Thymus (tissue), 11 donors: Measurements from ENCODE around the gene COPS7B. TPM values are rescaled to one million over a fixed set of nuclear protein-coding genes. Genes with fewer than 3 reads are reported as not detected.

Experiments used
- DNase-seq, 9 donors: peaks; one replicate each; pipeline ENCODE4 v3.0.0-alpha.2; 2013; ENCODE audit warnings: low spot score in 9 of 9, low read depth in 6 of 9, missing footprints in 1 of 9
- H3K27ac ChIP-seq, 2 donors: one replicate each; pipeline ENCODE4 v1.5.1; 2013; ENCODE audit warnings: control low read depth in 1 of 2, low read depth in 1 of 2, low read length in 1 of 2, mild to moderate bottlenecking in 1 of 2, moderate library complexity in 1 of 2
- H3K27me3 ChIP-seq, 2 donors: one replicate each; pipeline ENCODE4 v1.5.1; 2013; ENCODE audit warnings: low read length in 1 of 2; ENCODE audit not compliant: control insufficient read depth in 2 of 2, insufficient read depth in 1 of 2
- H3K36me3 ChIP-seq, 2 donors: one replicate each; pipeline ENCODE4 v1.5.1; 2013; ENCODE audit warnings: low read length in 1 of 2, mild to moderate bottlenecking in 1 of 2, moderate library complexity in 1 of 2; ENCODE audit not compliant: control insufficient read depth in 2 of 2, insufficient read depth in 2 of 2
- H3K4me1 ChIP-seq, 2 donors: one replicate each; pipeline ENCODE4 v1.5.1; 2013; ENCODE audit warnings: low read length in 2 of 2; ENCODE audit not compliant: control insufficient read depth in 2 of 2, insufficient read depth in 2 of 2
- H3K4me3 ChIP-seq, 2 donors: one replicate each; pipeline ENCODE4 v1.5.1; 2013; ENCODE audit warnings: low read length in 2 of 2, control low read depth in 1 of 2, mild to moderate bottlenecking in 1 of 2
- H3K9me3 ChIP-seq, 2 donors: one replicate each; pipeline ENCODE4 v1.5.1; 2013; ENCODE audit warnings: low read length in 1 of 2, mild to moderate bottlenecking in 1 of 2; ENCODE audit not compliant: control insufficient read depth in 2 of 2, insufficient read depth in 1 of 2
- WGBS: extraction: QIAGEN DNeasy Blood & Tissue Kit; methylation state at CpG from one replicate; pipeline ENCODE4 v1.1.7; 2013; 5-methylcytosine and 5-hydroxymethylcytosine counted together
- polyA plus RNA-seq: library from polyadenylated mRNA; stranded (reverse); fragments of 200-250 nt; gene quantifications from one replicate; pipeline ENCODE4 v1.2.3, GENCODE V29; 2013
- total RNA-seq: library from RNA; stranded (reverse); fragments of 120-200 nt; gene quantifications from one replicate; pipeline ENCODE4 v1.2.4, GENCODE V29; 2013
- donor health status: healthy.

COPS7B gene
- total and polyA plus RNA-seq, 2 donors = 18.6 to 29.0 TPM

- WGBS = under 1% methylated on average over 67 of the region's 67 CpGs
- peaks cover 14 to 19% of the 10 kb centered on the region in 2 donors for H3K4me1 ChIP-seq
- DNase-seq = peak; percentile 96 to 99 (median 97)
Measured at GRCh38 chr2:231780909-231781797, 5.1 kb upstream of the COPS7B start, which contains the start of gene PDE6D. PDE6D (minus strand) TSS chr2:231781282; CDS start chr2:231781114, 168 bp downstream.

DNA sequence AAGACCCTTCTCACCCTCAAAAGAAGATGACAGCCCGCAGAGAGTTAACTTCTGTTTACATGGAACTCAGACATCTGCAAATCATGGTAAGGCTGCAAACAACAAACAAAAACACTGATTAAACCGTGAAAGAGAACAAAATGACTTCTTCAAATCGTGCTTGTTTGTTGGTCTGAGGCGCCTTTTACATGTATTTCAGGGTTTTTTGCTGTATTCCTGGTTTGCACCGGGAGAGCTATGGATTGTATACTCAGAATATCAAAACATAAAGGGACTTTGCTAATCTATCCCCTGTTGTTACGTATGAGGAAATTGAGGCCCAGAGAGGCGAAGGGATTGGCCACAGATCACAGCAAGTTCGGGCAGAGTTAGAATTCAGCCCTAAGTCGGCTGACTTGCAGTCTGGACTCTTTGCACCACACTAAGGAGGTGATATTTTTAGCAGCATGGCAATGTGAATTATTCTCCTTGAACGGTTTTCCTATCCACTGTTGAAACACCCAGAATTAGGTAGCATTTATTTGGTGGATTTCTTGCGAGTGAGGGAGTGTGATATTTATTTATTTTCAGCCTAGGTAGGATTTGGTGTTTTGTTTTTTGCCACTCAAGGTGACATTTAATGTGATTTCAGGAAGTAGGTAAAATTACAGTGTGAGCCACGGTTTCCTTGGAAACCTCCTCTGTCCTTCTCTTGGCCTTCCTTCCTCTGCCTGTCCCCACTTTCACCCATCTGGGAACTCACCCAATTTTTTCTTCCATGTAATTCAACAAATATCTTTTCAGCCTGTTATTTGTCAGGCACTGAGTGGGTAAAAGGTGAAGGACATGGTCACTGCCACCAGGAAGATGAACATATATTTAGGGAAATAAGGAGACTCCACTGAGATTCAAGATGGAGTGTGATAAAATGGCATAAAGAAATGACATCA lies 4.2 kb upstream of the COPS7B start:
- WGBS = 3% methylated on average over 12 of the region's 12 CpGs
- H3K27me3 ChIP-seq = peaks cover 0 to 7% of the 10 kb centered on the region in 2 donors
- peaks cover 0 to 3% of the 10 kb centered on the region in 2 donors for H3K9me3 ChIP-seq
- peak in 2 of 9 donors; percentile 38 to 42 for DNase-seq
- H3K27ac ChIP-seq = peak overlapping the region; percentile 38 to 77
- peaks cover 18 to 23% of the 10 kb centered on the region in 2 donors for H3K4me1 ChIP-seq
- H3K4me3 ChIP-seq = peak overlapping the region; percentile 54 to 85
- no peaks in the 10 kb centered on the region for H3K36me3 ChIP-seq

More at GRCh38 chr2:231780909-231781797, 5.1 kb upstream of the COPS7B start, which contains the start of gene PDE6D:
- Histone ChIP-seq H3K27ac (peak within 1 kb of the TSS; percentile 57 to 77), H3K4me3 (peak within 1 kb of the TSS; percentile 54 to 85), H3K9me3 (peaks cover 0 to 3% of the 10 kb centered on the region in 2 donors), H3K27me3 (peaks cover 0 to 7% of the 10 kb centered on the region in 2 donors), H3K36me3 (no peaks in the 10 kb centered on the region)

DNA sequence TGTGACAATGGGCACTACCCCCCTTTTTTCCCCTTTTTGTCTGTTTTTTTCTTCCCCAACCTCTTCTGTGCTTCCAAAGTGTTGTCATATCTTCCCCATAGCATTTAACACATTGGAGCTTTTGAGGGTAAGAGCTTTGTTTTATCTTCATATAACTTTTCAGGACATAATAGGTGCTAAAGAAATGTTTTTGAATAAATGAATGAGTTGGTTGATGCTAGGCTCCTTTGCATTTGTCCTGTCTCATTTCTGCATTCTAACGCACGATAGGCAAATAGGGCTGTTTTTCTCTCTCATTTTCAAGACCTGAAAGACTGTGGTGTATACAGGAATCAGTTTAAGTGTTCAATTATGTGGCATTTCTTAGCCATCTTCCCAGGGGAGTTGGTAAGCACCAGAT lies 832 bp upstream of the COPS7B start:
- no peak for DNase-seq
- no peak overlapping the region for H3K4me3 ChIP-seq
- no peak overlapping the region for H3K27ac ChIP-seq
- 97% methylated on average over 2 of the region's 2 CpGs for WGBS
- H3K36me3 ChIP-seq = peaks cover 8 to 18% of the 10 kb centered on the region in 2 donors
- peaks cover 18 to 19% of the 10 kb centered on the region in 2 donors for H3K4me1 ChIP-seq
- H3K9me3 ChIP-seq = peaks cover 0 to 3% of the 10 kb centered on the region in 2 donors
- peaks cover 0 to 2% of the 10 kb centered on the region in 2 donors for H3K27me3 ChIP-seq

DNA sequence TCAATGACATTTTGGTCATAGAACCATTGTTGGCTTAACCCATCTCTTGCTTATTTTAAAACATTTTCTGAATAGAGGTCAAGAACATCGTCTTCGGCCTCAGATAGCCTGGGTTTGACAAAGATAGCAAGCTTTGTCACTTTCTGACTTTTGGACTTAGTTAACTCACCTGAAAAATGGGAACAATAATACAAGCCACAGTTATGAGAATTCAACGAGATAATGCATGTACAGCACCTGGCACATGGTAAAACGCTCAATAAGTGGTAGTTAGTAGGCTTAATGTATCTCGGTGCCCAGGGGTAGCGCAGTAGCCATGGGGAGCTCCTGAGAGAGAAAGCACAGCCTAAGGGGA lies 446 bp upstream of the COPS7B start:
- Histone ChIP-seq H3K4me1 (peaks cover 18 to 19% of the 10 kb centered on the region in 2 donors), H3K27me3 (no peaks in the 10 kb centered on the region), H3K9me3 (peaks cover 0 to 1% of the 10 kb centered on the region in 2 donors), H3K4me3 (peak overlapping the region; percentile 54 to 63), H3K36me3 (peaks cover 8 to 18% of the 10 kb centered on the region in 2 donors), H3K27ac (peak overlapping the region; percentile 10 to 43)
- DNase-seq = no peak
- WGBS = 66% methylated on average over 6 of the region's 6 CpGs

- 28% methylated on average over 11 of the region's 11 CpGs for WGBS
- Histone ChIP-seq H3K36me3 (peaks cover 18 to 29% of the 10 kb centered on the region in 2 donors), H3K27me3 (no peaks in the 10 kb centered on the region), H3K4me1 (peaks cover 18% of the 10 kb centered on the region in 2 donors), H3K9me3 (no peaks in the 10 kb centered on the region), H3K27ac (no peak overlapping the region), H3K4me3 (peak overlapping the region; percentile 54 to 63)
- no peak for DNase-seq
Measured at GRCh38 chr2:231786917-231787292, 660 bp downstream of the COPS7B start.

DNA sequence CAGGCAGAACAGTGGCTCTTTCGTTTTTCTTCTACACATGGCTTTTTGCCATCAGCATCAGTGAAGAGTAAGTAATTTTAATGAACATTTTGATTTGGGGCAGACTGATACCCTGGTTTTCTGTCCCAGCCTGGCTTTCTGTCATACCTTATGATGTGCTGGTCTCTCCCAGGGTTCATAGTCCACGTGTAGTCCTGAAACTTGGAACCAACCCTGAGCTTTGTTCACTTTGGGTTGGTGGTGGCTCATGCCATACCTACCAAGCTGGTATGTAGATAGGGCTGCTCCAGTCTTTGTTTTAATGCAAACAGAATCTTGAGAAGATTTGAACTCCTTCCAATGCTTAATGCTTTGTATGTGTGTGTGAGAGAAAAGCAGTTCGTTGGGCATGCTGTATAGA lies 4.9 kb downstream of the COPS7B start:
- Histone ChIP-seq H3K36me3 (peaks cover 33 to 64% of the 10 kb centered on the region in 2 donors), H3K4me1 (peaks cover 7 to 8% of the 10 kb centered on the region in 2 donors), H3K9me3 (no peaks in the 10 kb centered on the region), H3K27ac (no peak overlapping the region), H3K4me3 (no peak overlapping the region), H3K27me3 (no peaks in the 10 kb centered on the region)
- WGBS = 95% methylated on average over 3 of the region's 3 CpGs
- no peak for DNase-seq

- Histone ChIP-seq H3K27me3 (no peaks in the 10 kb centered on the region), H3K36me3 (peaks cover 45 to 82% of the 10 kb centered on the region in 2 donors)
Measured at GRCh38 chr2:231794383-231794782, 8.1 kb downstream of the COPS7B start.

GRCh38 chr2:231795525-231796327 lies 9.5 kb downstream of the COPS7B start:
- WGBS = 99% methylated on average over 9 of the region's 9 CpGs
- Histone ChIP-seq H3K4me1 (no peaks in the 10 kb centered on the region), H3K4me3 (no peak overlapping the region), H3K27ac (no peak overlapping the region), H3K9me3 (no peaks in the 10 kb centered on the region), H3K36me3 (peaks cover 47 to 86% of the 10 kb centered on the region in 2 donors), H3K27me3 (no peaks in the 10 kb centered on the region)
- no peak for DNase-seq

More at GRCh38 chr2:231794383-231794782, 8.1 kb downstream of the COPS7B start:
- H3K27ac ChIP-seq = no peak overlapping the region
- WGBS = 99% methylated on average over 3 of the region's 3 CpGs
- H3K4me1 ChIP-seq = no peaks in the 10 kb centered on the region
- no peak for DNase-seq
- no peaks in the 10 kb centered on the region for H3K9me3 ChIP-seq
- no peak overlapping the region for H3K4me3 ChIP-seq
